Epithelial cell of proximal tubule (primary cell): Measurements from ENCODE around the gene SMARCA4. TPM values are rescaled to one million over a fixed set of nuclear protein-coding genes. Genes with fewer than 3 reads are reported as not detected.

Experiments
- DNase-seq: peaks from one replicate; pipeline ENCODE4 v3.0.0-alpha.2; 2011; ENCODE audit warnings: low read depth
- H3K4me3 ChIP-seq: 2 replicates; pipeline ENCODE4 v1.5.1; 2011; ENCODE audit warnings: low read depth, mild to moderate bottlenecking, low read length
- CTCF ChIP-seq: conservative IDR thresholded peaks from 2 replicates; pipeline ENCODE4 v1.5.1; 2012; ENCODE audit warnings: low read depth, mild to moderate bottlenecking, low read length
- total RNA-seq: library from RNA; depleted of rRNA; stranded (reverse); fragments of >200 nt; gene quantifications from 2 replicates; pipeline ENCODE4 v1.2.3, GENCODE V29; 2015

SMARCA4 gene
- total RNA-seq, 1 donor from 2014 or later, result 156 TPM

GRCh38 chr19:11005521-11005920 is 44.7 kb downstream of the SMARCA4 start:
- DNase-seq, result no peak
- H3K4me3 ChIP-seq, result no peak overlapping the region
- TF ChIP-seq CTCF, result no peak

GRCh38 chr19:11007385-11007784 is 46.6 kb downstream of the SMARCA4 start:
- no peak for DNase-seq
- no peak overlapping the region for H3K4me3 ChIP-seq
- TF ChIP-seq CTCF, result no peak

GRCh38 chr19:11007962-11008532 is 47.2 kb downstream of the SMARCA4 start:
- no peak for TF ChIP-seq CTCF
- DNase-seq, result no peak

GRCh38 chr19:11010041-11010440 is 49.2 kb downstream of the SMARCA4 start:
- H3K4me3 ChIP-seq, result no peak overlapping the region
- no peak for DNase-seq
- TF ChIP-seq CTCF, result no peak

More at GRCh38 chr19:11007962-11008532, 47.2 kb downstream of the SMARCA4 start:
- no peak overlapping the region for H3K4me3 ChIP-seq

- no peak for TF ChIP-seq CTCF
- DNase-seq, result no peak
- no peak overlapping the region for H3K4me3 ChIP-seq
These were observed 51.7 kb downstream of the SMARCA4 start for GRCh38 chr19:11012507-11012906.

- DNase-seq, result no peak
- TF ChIP-seq CTCF, result no peak
These were observed 52.9 kb downstream of the SMARCA4 start for GRCh38 chr19:11013771-11014170.

GRCh38 chr19:11014403-11014911 is 53.6 kb downstream of the SMARCA4 start:
- DNase-seq, result no peak
- H3K4me3 ChIP-seq, result no peak overlapping the region
- no peak for TF ChIP-seq CTCF

More at GRCh38 chr19:11013771-11014170, 52.9 kb downstream of the SMARCA4 start:
- no peak overlapping the region for H3K4me3 ChIP-seq
